Smooth muscle cell (in vitro differentiated cells): ENCODE results near the gene LRMDA. TPM values are rescaled to one million over a fixed set of nuclear protein-coding genes. Genes with fewer than 3 reads are reported as not detected.

Experiments
- DNase-seq: peaks from one replicate; lab custom pipeline; 2025; ENCODE audit not compliant: unreplicated experiment; lab: John Stamatoyannopoulos, UW
- H2AFZ ChIP-seq: fragments of 200-600 bp; sonication (generic); 2 replicates; pipeline ENCODE4 v1.6.0; 2016; ENCODE audit warnings: antibody characterized with exemption, low read depth, mild to moderate bottlenecking
- H3F3A ChIP-seq: fragments of 200-600 bp; sonication (generic); 2 replicates; pipeline ENCODE4 v1.6.0; 2017; ENCODE audit warnings: antibody characterized with exemption, low read depth
- H3K27ac ChIP-seq: fragments of 200-600 bp; sonication (generic); 2 replicates; pipeline ENCODE4 v1.5.1; 2016; ENCODE audit warnings: low read depth, mild to moderate bottlenecking
- H3K27me3 ChIP-seq: fragments of 200-600 bp; sonication (generic); 2 replicates; pipeline ENCODE4 v1.6.1; 2016; ENCODE audit warnings: low read depth, mild to moderate bottlenecking
- H3K36me3 ChIP-seq: fragments of 200-600 bp; sonication (generic); 2 replicates; pipeline ENCODE4 v1.5.1; 2016; ENCODE audit warnings: low read depth
- H3K4me1 ChIP-seq: fragments of 200-600 bp; sonication (generic); 2 replicates; pipeline ENCODE4 v1.5.1; 2016; ENCODE audit warnings: low read depth
- H3K4me2 ChIP-seq: fragments of 200-600 bp; sonication (generic); 2 replicates; pipeline ENCODE4 v1.6.0; 2016; ENCODE audit warnings: mild to moderate bottlenecking
- H3K4me3 ChIP-seq: fragments of 200-600 bp; sonication (generic); 2 replicates; pipeline ENCODE4 v1.5.1; 2016; ENCODE audit warnings: mild to moderate bottlenecking
- H3K79me2 ChIP-seq: fragments of 200-600 bp; sonication (generic); 2 replicates; pipeline ENCODE4 v1.6.0; 2016; ENCODE audit warnings: low read depth, mild to moderate bottlenecking
- H3K9ac ChIP-seq: fragments of 200-600 bp; sonication (generic); 2 replicates; pipeline ENCODE4 v1.6.0; 2016; ENCODE audit warnings: low read depth
- H3K9me3 ChIP-seq: fragments of 200-600 bp; sonication (generic); replicated peaks from 2 replicates; pipeline ENCODE4 v1.5.1; 2016; ENCODE audit warnings: low read depth
- H4K20me1 ChIP-seq: fragments of 200-600 bp; sonication (generic); 2 replicates; pipeline ENCODE4 v1.6.0; 2016; ENCODE audit warnings: low read depth
- WGBS: methylation state at CpG from one replicate; pipeline ENCODE4 v1.1.7; 2016; ENCODE audit warnings: low lambda C conversion rate; 5-methylcytosine and 5-hydroxymethylcytosine counted together
- polyA plus RNA-seq: library from polyadenylated mRNA; unstranded; fragments of >200 nt; fragmentation: Nextera tagmentation; extraction: Ambion mirVana; gene quantifications from 2 replicates; pipeline ENCODE4 v1.2.1, GENCODE V29; 2016
- total RNA-seq: library from RNA; depleted of rRNA; stranded (reverse); fragments of >200 nt; gene quantifications from 2 replicates; pipeline ENCODE4 v1.2.3, GENCODE V29; 2014
- TF ChIP-seq, protein P1 (sequence below): fragments of 200-600 bp; sonication (generic); IDR thresholded peaks from 2 replicates; pipeline ENCODE4 v1.5.1; 2017; ENCODE audit warnings: borderline replicate concordance, mild to moderate bottlenecking, antibody characterized with exemption; ENCODE audit not compliant: insufficient read depth, poor library complexity, severe bottlenecking

The LRMDA gene
- total and polyA plus RNA-seq, 2 experiments from 2014 or later = 1.5 to 1.6 TPM

DNA sequence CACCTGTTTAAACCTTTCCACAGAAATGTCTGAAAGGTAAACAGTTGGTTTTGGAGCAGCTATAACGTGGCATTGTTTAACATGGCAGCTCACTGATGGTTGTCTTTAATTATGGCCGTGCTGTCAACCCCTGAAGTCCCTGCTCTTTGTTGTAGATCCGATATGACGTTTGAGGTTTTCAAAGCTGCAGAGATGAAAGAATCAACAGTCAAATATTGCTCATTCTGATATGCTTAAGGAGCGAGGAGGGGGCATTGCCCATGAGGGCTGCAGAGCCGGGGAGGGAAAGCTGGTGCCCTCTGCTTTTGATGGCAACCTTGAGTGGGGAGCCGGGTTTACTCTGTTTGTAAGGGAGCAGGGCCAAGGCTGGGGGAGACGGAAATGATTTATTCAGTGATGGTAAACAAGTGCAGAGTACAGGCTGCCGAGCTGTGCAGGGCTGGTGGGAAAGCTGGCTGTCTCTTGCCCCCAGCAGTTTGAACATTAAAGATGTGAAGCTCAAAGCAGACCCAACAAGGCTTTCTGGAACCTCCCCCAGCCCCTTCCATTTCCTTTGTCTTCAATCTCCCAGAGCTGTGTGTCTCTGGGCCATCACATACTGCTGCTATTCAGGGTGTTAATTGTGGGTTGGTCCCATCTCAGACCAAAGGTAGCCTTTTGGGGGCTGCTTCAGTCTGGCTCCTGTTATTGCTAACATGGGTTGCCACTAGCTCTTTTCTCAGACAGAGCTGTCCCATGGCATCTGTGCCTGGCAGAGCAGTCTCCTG, 345.5 kb downstream of the LRMDA start:
- Histone ChIP-seq H3K9ac (no peak overlapping the region), H3K79me2 (no peaks in the 10 kb centered on the region), H3K36me3 (no peaks in the 10 kb centered on the region), H3K9me3 (no peaks in the 10 kb centered on the region), H3F3A (peaks cover 5% of the 10 kb centered on the region), H4K20me1 (no peaks in the 10 kb centered on the region), H3K27me3 (peaks cover 5% of the 10 kb centered on the region), H3K4me2 (no peak overlapping the region), H3K27ac (no peak overlapping the region), H2AFZ (no peak overlapping the region), H3K4me3 (no peak overlapping the region), H3K4me1 (peaks cover 12% of the 10 kb centered on the region)
- TF ChIP-seq, protein P1, sequence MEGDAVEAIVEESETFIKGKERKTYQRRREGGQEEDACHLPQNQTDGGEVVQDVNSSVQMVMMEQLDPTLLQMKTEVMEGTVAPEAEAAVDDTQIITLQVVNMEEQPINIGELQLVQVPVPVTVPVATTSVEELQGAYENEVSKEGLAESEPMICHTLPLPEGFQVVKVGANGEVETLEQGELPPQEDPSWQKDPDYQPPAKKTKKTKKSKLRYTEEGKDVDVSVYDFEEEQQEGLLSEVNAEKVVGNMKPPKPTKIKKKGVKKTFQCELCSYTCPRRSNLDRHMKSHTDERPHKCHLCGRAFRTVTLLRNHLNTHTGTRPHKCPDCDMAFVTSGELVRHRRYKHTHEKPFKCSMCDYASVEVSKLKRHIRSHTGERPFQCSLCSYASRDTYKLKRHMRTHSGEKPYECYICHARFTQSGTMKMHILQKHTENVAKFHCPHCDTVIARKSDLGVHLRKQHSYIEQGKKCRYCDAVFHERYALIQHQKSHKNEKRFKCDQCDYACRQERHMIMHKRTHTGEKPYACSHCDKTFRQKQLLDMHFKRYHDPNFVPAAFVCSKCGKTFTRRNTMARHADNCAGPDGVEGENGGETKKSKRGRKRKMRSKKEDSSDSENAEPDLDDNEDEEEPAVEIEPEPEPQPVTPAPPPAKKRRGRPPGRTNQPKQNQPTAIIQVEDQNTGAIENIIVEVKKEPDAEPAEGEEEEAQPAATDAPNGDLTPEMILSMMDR = no peak
- no peak for DNase-seq
- 92% methylated on average over 9 of the region's 9 CpGs for WGBS

DNA sequence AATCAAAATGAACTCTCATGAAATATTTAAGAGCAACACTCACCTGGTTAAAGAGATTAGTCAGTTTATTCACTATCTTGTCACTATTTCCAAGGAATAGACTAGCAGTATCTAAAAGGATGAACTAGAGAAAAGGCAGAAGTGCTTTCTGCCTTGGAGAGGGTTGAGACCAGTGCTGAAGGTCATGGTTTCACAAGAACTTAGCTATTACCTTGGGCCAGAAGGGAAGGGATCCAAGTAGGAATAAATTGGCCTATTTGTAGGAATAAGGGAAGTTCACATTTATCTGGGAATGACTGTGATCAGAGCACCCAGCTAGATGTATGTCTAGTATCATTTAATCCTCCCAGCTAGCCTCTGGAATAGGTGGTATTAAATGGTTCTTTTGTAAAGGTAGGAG, 347.2 kb downstream of the LRMDA start:
- no peaks in the 10 kb centered on the region for H4K20me1 ChIP-seq
- DNase-seq = no peak
- no peak overlapping the region for H3K27ac ChIP-seq
- no peaks in the 10 kb centered on the region for H3K36me3 ChIP-seq
- H3K4me3 ChIP-seq = no peak overlapping the region
- no peaks in the 10 kb centered on the region for H3K9me3 ChIP-seq
- peaks cover 12% of the 10 kb centered on the region for H3K4me1 ChIP-seq
- H3K9ac ChIP-seq = no peak overlapping the region
- peaks cover 5% of the 10 kb centered on the region for H3K27me3 ChIP-seq
- H3K4me2 ChIP-seq = no peak overlapping the region
- TF ChIP-seq, protein P1 = no peak
- peaks cover 5% of the 10 kb centered on the region for H3F3A ChIP-seq
- no peak overlapping the region for H2AFZ ChIP-seq
- H3K79me2 ChIP-seq = no peaks in the 10 kb centered on the region

DNA sequence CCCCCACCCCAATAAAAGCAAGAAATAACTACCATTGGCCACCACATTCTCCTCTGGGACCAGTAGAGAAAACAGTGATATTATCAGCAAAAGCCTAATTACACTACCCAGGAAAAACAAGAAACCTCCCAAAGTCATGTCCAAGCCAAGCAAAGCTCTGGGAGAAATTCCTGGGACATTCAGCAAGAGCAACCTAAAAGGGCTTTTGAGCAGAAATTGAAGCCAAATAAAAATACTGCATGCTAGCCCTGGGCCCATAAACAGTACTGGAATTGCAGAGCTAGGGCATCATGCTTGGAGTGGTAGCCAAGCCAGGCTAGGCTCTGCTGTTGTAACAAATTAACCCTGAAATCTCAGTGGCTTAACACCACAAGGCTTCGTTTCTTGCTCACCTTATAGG, 347.9 kb downstream of the LRMDA start:
- TF ChIP-seq, protein P1 = no peak

More for the DNA sequence above, 347.9 kb downstream of the LRMDA start:
- no peaks in the 10 kb centered on the region for H3K36me3 ChIP-seq
- WGBS = 95% methylated on average over 1 of the region's 1 CpG
- peaks cover 8% of the 10 kb centered on the region for H3K4me1 ChIP-seq
- H4K20me1 ChIP-seq = no peaks in the 10 kb centered on the region
- H3K27ac ChIP-seq = no peak overlapping the region
- no peaks in the 10 kb centered on the region for H3K9me3 ChIP-seq
- H3K4me3 ChIP-seq = no peak overlapping the region
- no peaks in the 10 kb centered on the region for H3K79me2 ChIP-seq
- peaks cover 5% of the 10 kb centered on the region for H3K27me3 ChIP-seq
- no peaks in the 10 kb centered on the region for H3F3A ChIP-seq
- no peak overlapping the region for H2AFZ ChIP-seq
- no peak overlapping the region for H3K4me2 ChIP-seq
- no peak for DNase-seq
- no peak overlapping the region for H3K9ac ChIP-seq
